ENCODE results near the gene TBL1XR1.

GRCh38 chr3:177060492-177060891 is 136.8 kb downstream of the TBL1XR1 start:
- TF ChIP-seq, protein P1, sequence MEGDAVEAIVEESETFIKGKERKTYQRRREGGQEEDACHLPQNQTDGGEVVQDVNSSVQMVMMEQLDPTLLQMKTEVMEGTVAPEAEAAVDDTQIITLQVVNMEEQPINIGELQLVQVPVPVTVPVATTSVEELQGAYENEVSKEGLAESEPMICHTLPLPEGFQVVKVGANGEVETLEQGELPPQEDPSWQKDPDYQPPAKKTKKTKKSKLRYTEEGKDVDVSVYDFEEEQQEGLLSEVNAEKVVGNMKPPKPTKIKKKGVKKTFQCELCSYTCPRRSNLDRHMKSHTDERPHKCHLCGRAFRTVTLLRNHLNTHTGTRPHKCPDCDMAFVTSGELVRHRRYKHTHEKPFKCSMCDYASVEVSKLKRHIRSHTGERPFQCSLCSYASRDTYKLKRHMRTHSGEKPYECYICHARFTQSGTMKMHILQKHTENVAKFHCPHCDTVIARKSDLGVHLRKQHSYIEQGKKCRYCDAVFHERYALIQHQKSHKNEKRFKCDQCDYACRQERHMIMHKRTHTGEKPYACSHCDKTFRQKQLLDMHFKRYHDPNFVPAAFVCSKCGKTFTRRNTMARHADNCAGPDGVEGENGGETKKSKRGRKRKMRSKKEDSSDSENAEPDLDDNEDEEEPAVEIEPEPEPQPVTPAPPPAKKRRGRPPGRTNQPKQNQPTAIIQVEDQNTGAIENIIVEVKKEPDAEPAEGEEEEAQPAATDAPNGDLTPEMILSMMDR (conservative IDR thresholded peaks at IDR 0.05; ENCODE audit: low read depth, low read length) = no peak
- no peak for TF ChIP-seq RAD21 (IDR thresholded peaks at IDR 0.05; ENCODE audit: low read length)

All from IMR-90 (cell line).